Osteocyte (in vitro differentiated cells): ENCODE data around the gene DPP7. TPM values are rescaled to one million over a fixed set of nuclear protein-coding genes. Genes with fewer than 3 reads are reported as not detected.
"Not testable (repeated sequence)": the region's sequence is repeated elsewhere in the genome, so short reads cannot be mapped to it uniquely, and the experiment has no call there.

Experiments used
- DNase-seq: peaks from one replicate; pipeline ENCODE4 v3.0.0; 2021; ENCODE audit warnings: mixed read lengths; ENCODE audit not compliant: unreplicated experiment; ENCODE audit errors: extremely low spot score
- H3K27ac Mint-ChIP-seq: one replicate; pipeline ENCODE4 v1.8.0; 2021; ENCODE audit warnings: mild to moderate bottlenecking, mixed read lengths; ENCODE audit not compliant: unreplicated experiment
- H3K27me3 Mint-ChIP-seq: one replicate; pipeline ENCODE4 v1.8.0; 2021; ENCODE audit warnings: mixed read lengths; ENCODE audit not compliant: unreplicated experiment
- H3K36me3 Mint-ChIP-seq: one replicate; pipeline ENCODE4 v1.8.0; 2021; ENCODE audit warnings: mixed read lengths; ENCODE audit not compliant: unreplicated experiment
- H3K4me1 Mint-ChIP-seq: one replicate; pipeline ENCODE4 v1.8.0; 2021; ENCODE audit warnings: mixed read lengths; ENCODE audit not compliant: unreplicated experiment
- H3K4me3 Mint-ChIP-seq: one replicate; pipeline ENCODE4 v1.8.0; 2021; ENCODE audit warnings: mild to moderate bottlenecking, moderate library complexity, mixed read lengths; ENCODE audit not compliant: unreplicated experiment
- H3K9me3 Mint-ChIP-seq: one replicate; pipeline ENCODE4 v1.8.0; 2021; ENCODE audit warnings: mixed read lengths; ENCODE audit not compliant: unreplicated experiment
- total RNA-seq: library from RNA; stranded (reverse); gene quantifications from 2 replicates; pipeline ENCODE4 v1.2.1, GENCODE V29; 2021
- TF ChIP-seq, protein P1 (sequence below): fragments of 200-600 bp; sonication (generic); IDR thresholded peaks from 2 replicates; pipeline ENCODE4 v1.5.0; 2021; ENCODE audit warnings: antibody characterized with exemption, mild to moderate bottlenecking, moderate library complexity

DPP7 gene
- total RNA-seq, 1 donor from 2014 or later: 118 TPM

DNA sequence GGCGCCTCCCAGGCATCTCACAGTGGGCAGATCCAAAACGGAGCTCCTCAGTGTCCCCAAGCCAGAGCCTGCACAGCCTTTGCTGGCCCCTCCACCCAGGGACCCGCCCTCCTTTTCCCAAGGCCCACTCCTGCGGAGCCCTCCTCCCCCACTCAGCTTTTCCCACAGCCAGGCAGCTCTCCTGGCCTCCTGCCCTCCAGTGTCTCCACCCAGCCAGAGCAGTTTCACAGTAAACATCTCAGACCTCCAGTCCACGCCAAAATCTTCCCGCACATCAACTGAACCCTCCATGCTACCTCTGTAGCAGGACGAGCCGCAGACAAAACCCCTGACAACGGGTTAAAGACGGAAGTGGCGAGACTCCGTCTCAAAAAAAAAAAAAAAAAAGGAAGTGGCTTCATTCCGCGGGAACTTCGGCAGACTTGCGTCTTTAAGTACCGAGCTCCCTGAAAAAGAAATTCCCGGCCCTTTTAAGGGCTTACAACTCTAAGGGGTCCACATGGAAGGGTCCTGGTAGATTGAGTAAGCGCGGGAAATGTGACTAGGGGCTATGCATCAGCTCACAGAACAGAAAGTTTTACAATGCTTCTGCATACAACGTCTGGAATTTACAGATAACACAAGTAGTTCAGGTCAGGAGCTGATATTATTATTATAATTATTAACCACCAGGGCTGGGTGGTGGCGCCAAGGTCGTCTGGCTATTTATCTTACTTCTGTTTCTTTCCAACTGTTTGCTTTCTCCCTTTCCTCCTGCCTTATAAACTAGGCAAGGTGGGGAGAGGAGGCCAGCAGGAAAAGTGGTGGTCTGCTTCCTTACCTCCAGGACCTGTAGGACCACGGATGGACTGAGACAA lies 13.0 kb upstream of the DPP7 start:
- H3K9me3 Mint-ChIP-seq: no peaks in the 10 kb centered on the region
- peak overlapping the region; percentile 23 for H3K27ac Mint-ChIP-seq
- peaks cover 26% of the 10 kb centered on the region for H3K4me1 Mint-ChIP-seq
- no peaks in the 10 kb centered on the region for H3K27me3 Mint-ChIP-seq
- no peaks in the 10 kb centered on the region for H3K36me3 Mint-ChIP-seq
- no peak for DNase-seq
- peak overlapping the region; percentile 51 for H3K4me3 Mint-ChIP-seq
- TF ChIP-seq, protein P1, sequence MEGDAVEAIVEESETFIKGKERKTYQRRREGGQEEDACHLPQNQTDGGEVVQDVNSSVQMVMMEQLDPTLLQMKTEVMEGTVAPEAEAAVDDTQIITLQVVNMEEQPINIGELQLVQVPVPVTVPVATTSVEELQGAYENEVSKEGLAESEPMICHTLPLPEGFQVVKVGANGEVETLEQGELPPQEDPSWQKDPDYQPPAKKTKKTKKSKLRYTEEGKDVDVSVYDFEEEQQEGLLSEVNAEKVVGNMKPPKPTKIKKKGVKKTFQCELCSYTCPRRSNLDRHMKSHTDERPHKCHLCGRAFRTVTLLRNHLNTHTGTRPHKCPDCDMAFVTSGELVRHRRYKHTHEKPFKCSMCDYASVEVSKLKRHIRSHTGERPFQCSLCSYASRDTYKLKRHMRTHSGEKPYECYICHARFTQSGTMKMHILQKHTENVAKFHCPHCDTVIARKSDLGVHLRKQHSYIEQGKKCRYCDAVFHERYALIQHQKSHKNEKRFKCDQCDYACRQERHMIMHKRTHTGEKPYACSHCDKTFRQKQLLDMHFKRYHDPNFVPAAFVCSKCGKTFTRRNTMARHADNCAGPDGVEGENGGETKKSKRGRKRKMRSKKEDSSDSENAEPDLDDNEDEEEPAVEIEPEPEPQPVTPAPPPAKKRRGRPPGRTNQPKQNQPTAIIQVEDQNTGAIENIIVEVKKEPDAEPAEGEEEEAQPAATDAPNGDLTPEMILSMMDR: no peak

DNA sequence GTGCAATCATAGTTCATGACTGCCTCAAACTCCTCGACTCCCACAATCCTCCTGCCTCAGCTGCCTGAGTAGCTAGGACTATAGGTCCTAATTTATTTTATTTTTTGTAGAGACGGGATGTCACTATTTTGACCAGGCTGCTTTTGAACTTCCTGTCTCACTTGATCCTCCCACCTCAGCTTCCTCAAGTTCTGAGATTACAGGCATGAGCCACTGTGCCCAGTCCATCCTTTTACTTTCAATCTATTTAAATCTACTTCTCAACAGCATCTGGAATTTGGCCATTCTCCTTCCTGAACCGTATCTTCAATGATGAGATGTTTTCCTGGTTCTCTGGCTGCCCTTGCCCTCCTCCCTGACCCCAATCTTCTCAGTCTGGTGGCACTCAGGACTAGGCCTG lies 12.3 kb upstream of the DPP7 start:
- TF ChIP-seq, protein P1: no peak
- DNase-seq: no peak
- H3K4me1 Mint-ChIP-seq: peaks cover 31% of the 10 kb centered on the region
- no peaks in the 10 kb centered on the region for H3K27me3 Mint-ChIP-seq
- H3K9me3 Mint-ChIP-seq: no peaks in the 10 kb centered on the region
- H3K27ac Mint-ChIP-seq: peak overlapping the region; percentile 20
- H3K36me3 Mint-ChIP-seq: no peaks in the 10 kb centered on the region
- peak overlapping the region; percentile 15 for H3K4me3 Mint-ChIP-seq

DNA sequence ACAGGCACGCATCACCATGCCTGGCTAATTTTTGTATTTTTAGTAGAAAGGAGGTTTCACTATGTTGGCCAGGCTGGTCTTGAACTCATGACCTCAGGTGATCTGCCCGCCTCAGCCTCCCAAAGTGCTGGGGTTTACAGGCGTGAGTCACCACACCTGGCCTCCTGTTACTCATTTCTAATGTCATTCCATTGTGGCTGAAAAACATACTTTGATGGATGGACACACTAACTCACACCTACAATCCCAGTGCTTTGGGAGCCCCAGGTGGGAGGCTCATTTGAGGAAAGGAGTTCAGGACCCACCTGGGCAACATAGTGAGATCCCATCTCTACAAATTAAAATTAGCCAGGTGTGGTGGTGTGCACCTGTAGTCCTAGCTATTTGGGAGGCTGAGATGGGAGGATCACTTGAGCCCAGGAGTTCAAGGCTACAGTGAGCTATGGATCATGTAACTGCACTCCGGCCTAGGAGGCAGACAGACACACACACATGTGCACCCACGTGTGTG lies 9.5 kb upstream of the DPP7 start:
- not testable (repeated sequence) for H3K27me3 Mint-ChIP-seq, DNase-seq, H3K4me3 Mint-ChIP-seq, H3K27ac Mint-ChIP-seq, H3K9me3 Mint-ChIP-seq, H3K36me3 Mint-ChIP-seq
- peaks cover 29% of the 10 kb centered on the region for H3K4me1 Mint-ChIP-seq

DNA sequence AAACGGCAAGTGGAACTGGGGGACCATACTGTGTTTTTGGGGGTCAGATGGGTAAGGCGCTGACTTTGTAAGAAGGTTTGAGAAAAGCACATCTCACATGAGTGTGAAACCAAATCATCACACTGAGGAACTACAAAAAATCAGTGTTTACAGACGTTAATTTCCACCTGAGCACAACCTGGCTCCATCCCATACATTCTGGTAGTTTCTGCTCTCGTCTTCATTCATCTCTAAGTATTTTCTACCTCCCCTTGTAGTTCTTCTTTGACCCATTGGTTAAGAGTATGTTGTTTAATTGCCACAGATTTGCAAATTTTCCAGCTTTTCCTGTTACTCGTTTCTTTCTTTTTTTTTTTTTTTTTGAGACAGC lies 8.9 kb upstream of the DPP7 start:
- no peak overlapping the region for H3K4me3 Mint-ChIP-seq
- H3K27me3 Mint-ChIP-seq: no peaks in the 10 kb centered on the region
- H3K36me3 Mint-ChIP-seq: no peaks in the 10 kb centered on the region
- no peak for DNase-seq
- TF ChIP-seq, protein P1: no peak
- H3K4me1 Mint-ChIP-seq: peaks cover 24% of the 10 kb centered on the region
- H3K27ac Mint-ChIP-seq: no peak overlapping the region
- H3K9me3 Mint-ChIP-seq: no peaks in the 10 kb centered on the region

DNA sequence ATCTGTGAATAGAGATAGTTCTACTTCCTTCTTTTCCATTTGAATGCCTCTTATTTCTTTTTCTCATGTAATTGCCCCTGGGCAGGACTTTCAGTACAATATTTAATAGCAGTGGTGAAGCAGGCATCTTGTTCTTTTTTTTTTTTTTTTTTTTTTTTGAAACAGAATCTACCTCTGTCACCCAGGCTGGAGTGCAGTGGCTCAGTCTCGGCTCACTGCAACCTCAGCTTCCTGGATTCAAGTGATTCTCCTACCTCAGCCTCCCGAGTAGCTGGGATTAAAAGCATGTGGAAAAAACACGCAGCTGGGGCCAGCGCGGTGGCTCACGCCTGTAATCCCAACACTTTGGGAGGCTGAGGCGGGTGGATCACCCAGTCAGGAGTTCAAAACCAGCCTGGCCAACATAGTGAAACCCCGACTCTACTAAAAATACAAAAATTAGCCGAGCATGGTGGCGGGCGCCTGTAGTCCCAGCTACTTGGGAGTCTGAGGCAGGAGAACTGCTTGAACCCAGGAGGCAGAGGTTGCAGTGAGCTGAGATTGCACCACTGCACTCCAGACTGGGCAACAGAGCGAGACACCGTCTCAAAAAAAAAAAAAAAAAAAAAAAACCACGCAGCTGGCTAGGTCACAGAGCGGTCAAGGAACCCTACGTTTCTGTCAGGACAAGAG lies 8.4 kb upstream of the DPP7 start:
- peaks cover 19% of the 10 kb centered on the region for H3K4me1 Mint-ChIP-seq
- H3K36me3 Mint-ChIP-seq, H3K27me3 Mint-ChIP-seq, H3K9me3 Mint-ChIP-seq, H3K27ac Mint-ChIP-seq, DNase-seq, H3K4me3 Mint-ChIP-seq: not testable (repeated sequence)

DNA sequence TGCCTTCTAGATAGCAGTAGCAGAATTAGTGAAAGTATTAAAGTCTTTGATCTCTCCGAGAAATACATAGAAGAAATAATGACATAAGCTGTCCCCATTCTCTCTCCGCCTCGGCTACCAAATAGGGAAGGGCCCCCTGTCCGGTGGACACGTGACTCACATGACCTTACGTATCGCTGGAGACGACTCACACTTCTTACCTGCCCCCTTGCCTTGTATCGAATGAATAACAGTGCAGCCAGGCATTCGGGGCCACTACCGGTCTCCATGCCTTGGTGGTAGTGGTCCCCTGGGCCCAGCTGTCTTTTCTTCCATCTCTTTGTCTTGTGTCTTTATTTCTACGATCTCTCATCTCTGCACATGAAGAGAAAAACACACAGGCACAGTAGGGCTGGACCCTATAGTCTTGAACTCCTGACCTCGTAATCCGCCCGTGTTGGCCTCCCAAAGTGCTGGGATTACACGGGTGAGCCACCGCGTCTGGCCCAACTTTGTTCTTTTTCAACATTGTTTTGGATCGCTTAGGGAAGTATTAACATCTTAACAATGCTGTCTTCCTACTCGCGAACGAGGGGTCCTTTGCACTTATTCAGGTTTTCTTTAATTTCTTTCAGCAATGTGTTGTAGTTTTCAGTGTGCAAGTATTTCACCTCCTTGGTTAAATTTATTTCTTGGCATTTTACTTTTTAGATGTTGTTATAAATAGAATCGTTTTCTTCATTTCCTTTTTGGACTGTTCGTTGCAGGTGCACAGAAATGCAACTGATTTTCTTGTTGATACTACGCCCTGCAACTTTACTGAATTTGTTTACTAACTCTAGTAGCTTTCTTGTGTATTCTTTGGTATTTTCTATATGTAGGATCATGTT lies 7.6 kb upstream of the DPP7 start:
- H3K4me1 Mint-ChIP-seq: peaks cover 12% of the 10 kb centered on the region
- not testable (repeated sequence) for H3K27ac Mint-ChIP-seq, H3K27me3 Mint-ChIP-seq, H3K4me3 Mint-ChIP-seq, H3K36me3 Mint-ChIP-seq, DNase-seq, H3K9me3 Mint-ChIP-seq

DNA sequence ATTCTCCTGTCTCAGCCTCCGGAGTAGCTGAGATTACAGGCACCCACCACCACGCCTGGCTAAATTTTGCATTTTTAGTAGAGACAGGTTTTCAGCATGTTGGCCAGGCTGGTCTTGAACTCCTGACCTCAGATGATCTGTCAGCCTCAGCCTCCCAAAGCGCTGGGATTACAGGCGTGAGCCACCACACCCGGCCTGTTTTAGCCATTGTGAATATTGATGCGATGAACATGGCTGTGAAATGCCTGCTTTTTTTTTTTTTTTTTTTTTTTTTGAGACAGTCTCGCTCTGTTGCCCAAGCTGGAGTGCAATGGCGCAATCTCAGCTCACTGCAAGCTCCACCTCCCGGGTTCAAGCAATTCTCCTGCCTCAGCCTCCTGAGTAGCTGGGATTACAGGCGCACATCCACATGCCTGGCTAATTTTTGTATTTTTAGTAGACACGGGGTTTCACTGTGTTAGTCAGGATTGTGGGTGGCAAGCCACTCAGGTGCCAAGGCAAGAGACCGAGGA lies 3.6 kb upstream of the DPP7 start:
- not testable (repeated sequence) for H3K36me3 Mint-ChIP-seq, DNase-seq, H3K9me3 Mint-ChIP-seq, H3K4me1 Mint-ChIP-seq, H3K4me3 Mint-ChIP-seq, H3K27me3 Mint-ChIP-seq, H3K27ac Mint-ChIP-seq
